Measurements from ENCODE around the gene SMC5. TPM values are rescaled to one million over a fixed set of nuclear protein-coding genes. Genes with fewer than 3 reads are reported as not detected.

SMC5 gene
- total RNA-seq, 4 donors from 2014 or later, result 33.1 to 49.4 (median 39.2) TPM

GRCh38 chr9:70259512-70259802 lies 679 bp downstream of the SMC5 start:
- peak overlapping the region; percentile 90 to 95 (median 91) for H3K27ac ChIP-seq
- peak overlapping the region; percentile 49 to 80 (median 77) for H3K4me3 ChIP-seq (replicated peaks in 1 of 3)
- intact Hi-C loops (cut with DNase I), result no loop called here
- H3K27me3 ChIP-seq, result no peaks in the 10 kb centered on the region
- TF ChIP-seq CTCF (IDR thresholded peaks at IDR 0.05), result no peak
- no peak for TF ChIP-seq POLR2A (IDR thresholded peaks at IDR 0.05)
- 1 to 2% methylated on average over 10 of the region's 10 CpGs for WGBS, 2 donors
- no peaks in the 10 kb centered on the region for H3K9me3 ChIP-seq
- H3K4me1 ChIP-seq, result peaks cover 31% of the 10 kb centered on the region in 2 donors
- no peak for DNase-seq
- no peaks in the 10 kb centered on the region for H3K36me3 ChIP-seq

- Histone ChIP-seq H3K4me1 (peaks cover 31% of the 10 kb centered on the region in 2 donors), H3K27ac (peak overlapping the region in 1 of 3 donors; percentile 90), H3K9me3 (no peaks in the 10 kb centered on the region), H3K27me3 (no peaks in the 10 kb centered on the region), H3K36me3 (peaks cover 4 to 5% of the 10 kb centered on the region in 2 donors), H3K4me3 (replicated peaks in 1 of 3) (peak overlapping the region in 1 of 3 donors; percentile 80)
- DNase-seq, result no peak
- intact Hi-C loops (cut with DNase I), result no loop called here
- no peak for TF ChIP-seq CTCF (IDR thresholded peaks at IDR 0.05)
- no peak for TF ChIP-seq POLR2A (IDR thresholded peaks at IDR 0.05)
- 87 to 92% methylated on average over 30 of the region's 30 CpGs for WGBS, 2 donors
Observed at GRCh38 chr9:70260007-70260443, 1.2 kb downstream of the SMC5 start.

DNA sequence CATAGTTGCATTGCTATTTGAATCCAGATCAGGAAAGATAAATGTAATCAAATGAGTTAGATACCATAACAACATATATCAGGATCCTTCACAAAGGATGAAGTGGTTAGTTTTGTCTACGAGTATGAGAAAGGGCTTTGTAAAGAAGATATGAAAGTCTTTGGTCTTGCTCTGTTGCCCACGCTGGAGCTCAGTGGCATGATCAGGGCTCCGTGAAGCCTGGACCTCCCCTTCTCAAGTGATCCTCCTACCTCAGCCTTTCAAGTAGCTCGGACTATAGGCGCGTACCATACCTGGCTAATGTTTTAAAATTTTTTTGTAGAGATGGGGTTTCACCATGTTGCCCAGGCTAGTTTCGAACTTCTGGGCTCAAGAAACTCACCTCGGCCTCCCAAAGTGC lies 1.8 kb downstream of the SMC5 start:
- Histone ChIP-seq H3K9me3 (no peaks in the 10 kb centered on the region), H3K4me3 (replicated peaks in 1 of 3) (no peak overlapping the region), H3K36me3 (peaks cover 6 to 11% of the 10 kb centered on the region in 2 donors), H3K27ac (no peak overlapping the region), H3K27me3 (no peaks in the 10 kb centered on the region), H3K4me1 (peaks cover 31% of the 10 kb centered on the region in 2 donors)
- DNase-seq, result no peak
- intact Hi-C loops (cut with DNase I), result no loop called here
- 65 to 73% methylated on average over 8 of the region's 8 CpGs for WGBS, 2 donors
- no peak for TF ChIP-seq POLR2A (IDR thresholded peaks at IDR 0.05)
- no peak for TF ChIP-seq CTCF (IDR thresholded peaks at IDR 0.05)

- peaks cover 31% of the 10 kb centered on the region in 2 donors for H3K4me1 ChIP-seq
- 82 to 83% methylated on average over 4 of the region's 4 CpGs for WGBS, 2 donors
- intact Hi-C loops (cut with DNase I), result no loop called here
- peaks cover 6 to 14% of the 10 kb centered on the region in 2 donors for H3K36me3 ChIP-seq
- H3K9me3 ChIP-seq, result no peaks in the 10 kb centered on the region
- no peak for DNase-seq
- H3K4me3 ChIP-seq (replicated peaks in 1 of 3), result no peak overlapping the region
- no peak overlapping the region for H3K27ac ChIP-seq
- no peaks in the 10 kb centered on the region for H3K27me3 ChIP-seq
- TF ChIP-seq CTCF (IDR thresholded peaks at IDR 0.05) (no peak), POLR2A (IDR thresholded peaks at IDR 0.05) (no peak)
Observed at GRCh38 chr9:70261131-70261870, 2.5 kb downstream of the SMC5 start.

DNA sequence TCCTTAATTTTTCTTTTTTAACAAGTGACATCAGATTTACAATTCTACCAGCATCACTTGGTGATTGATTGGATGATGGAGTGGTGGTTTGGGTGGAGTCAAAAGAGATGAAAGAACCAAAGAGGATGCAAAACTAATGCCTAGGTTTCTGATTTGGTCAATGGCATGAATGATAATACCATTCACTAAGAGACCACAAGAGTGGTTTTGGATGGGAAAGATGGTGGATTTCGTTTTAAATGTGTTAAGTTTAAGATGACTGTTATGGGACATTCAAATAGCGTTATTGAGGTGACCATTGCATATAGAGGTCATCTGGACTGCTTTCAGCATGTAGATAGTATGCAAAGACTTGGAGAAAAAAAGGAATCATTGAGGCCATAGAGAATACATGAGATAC lies 3.6 kb downstream of the SMC5 start:
- H3K27me3 ChIP-seq, result no peaks in the 10 kb centered on the region
- WGBS, 2 donors, result 89 to 91% methylated on average over 2 of the region's 2 CpGs
- peaks cover 23% of the 10 kb centered on the region in 2 donors for H3K4me1 ChIP-seq
- peaks cover 6 to 14% of the 10 kb centered on the region in 2 donors for H3K36me3 ChIP-seq
- H3K27ac ChIP-seq, result no peak overlapping the region
- H3K9me3 ChIP-seq, result no peaks in the 10 kb centered on the region
- intact Hi-C loops (cut with DNase I), result no loop called here
- H3K4me3 ChIP-seq (replicated peaks in 1 of 3), result no peak overlapping the region
- TF ChIP-seq POLR2A (IDR thresholded peaks at IDR 0.05), result no peak
- no peak for TF ChIP-seq CTCF (IDR thresholded peaks at IDR 0.05)
- no peak for DNase-seq
